OCI-LY7 (cell line): Measurements from ENCODE around the gene ETS2. TPM values are rescaled to one million over a fixed set of nuclear protein-coding genes. Genes with fewer than 3 reads are reported as not detected.

Source experiments
- BruUV-seq: library from RNA; stranded (reverse); fragments of 400-500 nt; replicated peaks from 2 replicates; lab custom pipeline; 2021; lab: Mats Ljungman, UMichigan
- CTCF ChIA-PET: fragments of 300-600 bp; sonication (Branson Sonifier 250); formaldehyde crosslinking; loops from one replicate; lab custom pipeline; 2022; ENCODE audit warnings: antibody characterized with exemption; ENCODE audit not compliant: unreplicated experiment; lab: Charles Lee
- POLR2A ChIA-PET: fragments of 300-600 bp; sonication (Branson Sonifier 250); formaldehyde crosslinking; loops from one replicate; lab custom pipeline; 2022; ENCODE audit warnings: antibody characterized with exemption; lab: Charles Lee
- DNase-seq: peaks from one replicate; pipeline ENCODE4 v3.0.0-alpha.2; 2015; ENCODE audit warnings: low spot score
- H2AFZ ChIP-seq: fragments of 200-600 bp; sonication (generic), shearing (Covaris generic); 2 replicates; pipeline ENCODE4 v1.6.1; 2014; ENCODE audit warnings: mild to moderate bottlenecking, antibody characterized with exemption, low read length, moderate library complexity
- H3K27ac ChIP-seq: fragments of 200-600 bp; sonication (generic); 2 replicates; pipeline ENCODE4 v1.5.1; 2014; ENCODE audit warnings: mixed run types, low read depth, mild to moderate bottlenecking, moderate library complexity, low read length, inconsistent platforms; ENCODE audit not compliant: poor library complexity, severe bottlenecking
- H3K36me3 ChIP-seq: fragments of 200-600 bp; sonication (generic); 2 replicates; pipeline ENCODE4 v1.6.1; 2014; ENCODE audit warnings: mild to moderate bottlenecking, antibody characterized with exemption, low read length, moderate library complexity, mixed read lengths; ENCODE audit not compliant: insufficient read depth
- H3K4me1 ChIP-seq: fragments of 200-600 bp; sonication (generic); 2 replicates; pipeline ENCODE4 v1.5.1; 2014; ENCODE audit warnings: mild to moderate bottlenecking, low read length; ENCODE audit not compliant: insufficient read depth, poor library complexity, severe bottlenecking
- H3K4me2 ChIP-seq: fragments of 200-600 bp; sonication (generic); 2 replicates; pipeline ENCODE4 v1.6.1; 2014; ENCODE audit warnings: mild to moderate bottlenecking, low read length
- H3K4me3 ChIP-seq: fragments of 200-600 bp; sonication (generic); 2 replicates; pipeline ENCODE4 v1.5.1; 2014; ENCODE audit warnings: mild to moderate bottlenecking, low read depth, low read length; ENCODE audit not compliant: poor library complexity, severe bottlenecking
- H3K79me2 ChIP-seq: fragments of 200-600 bp; sonication (generic); 2 replicates; pipeline ENCODE4 v1.6.1; 2016; ENCODE audit warnings: low read depth, mild to moderate bottlenecking, low read length, moderate library complexity, mixed read lengths; ENCODE audit not compliant: insufficient read depth
- H3K9me2 ChIP-seq: fragments of 200-600 bp; sonication (generic); 2 replicates; pipeline ENCODE4 v1.6.1; 2016; ENCODE audit warnings: mild to moderate bottlenecking, low read length, mixed read lengths; ENCODE audit not compliant: insufficient read depth
- H3K9me3 ChIP-seq: fragments of 200-600 bp; sonication (generic); 2 replicates; pipeline ENCODE4 v1.6.1; 2014; ENCODE audit warnings: mild to moderate bottlenecking, mixed run types, low read length, mixed read lengths
- H4K20me1 ChIP-seq: fragments of 200-600 bp; sonication (generic); 2 replicates; pipeline ENCODE4 v1.6.1; 2014; ENCODE audit warnings: mild to moderate bottlenecking, antibody characterized with exemption, low read length, moderate library complexity, mixed read lengths; ENCODE audit not compliant: insufficient read depth
- CTCF ChIP-seq: fragments of 200-600 bp; sonication (generic); conservative IDR thresholded peaks from 2 replicates; pipeline ENCODE4 v1.5.1; 2014; ENCODE audit warnings: mild to moderate bottlenecking, antibody characterized with exemption, low read length, moderate library complexity, mixed read lengths
- EZH2phosphoT487 ChIP-seq: fragments of 200-600 bp; sonication (generic); IDR thresholded peaks from 2 replicates; pipeline ENCODE4 v1.6.1; 2018; ENCODE audit warnings: low read depth, borderline replicate concordance, mild to moderate bottlenecking, mixed run types, antibody characterized with exemption, low read length, moderate library complexity, mixed read lengths
- intact Hi-C: fragments of 100-400 bp; cut with micrococcal nuclease; formaldehyde crosslinking; loops from one replicate; pipeline ENCODE4 v1.10.0; 2022; ENCODE audit not compliant: unreplicated experiment
- total RNA-seq, 2 experiments: library from RNA; depleted of rRNA in 1 of 2; stranded (reverse); fragments of >200 nt in 1 of 2; shearing (Covaris generic) in 1 of 2; gene quantifications; 2 replicates each; pipeline ENCODE4 v1.2.3, GENCODE V29; 2014 to 2022

ETS2 gene
- total RNA-seq, 2 experiments from 2014 or later = 9.8 to 24.1 TPM

- intact Hi-C loops = no loop called here
- no peaks in the 10 kb centered on the region for H3K79me2 ChIP-seq
- BruUV-seq = no TSS peak
- H2AFZ ChIP-seq = no peak overlapping the region
- no peak for TF ChIP-seq CTCF
- TF ChIP-seq EZH2phosphoT487 = no peak
- H3K36me3 ChIP-seq = peaks cover 76% of the 10 kb centered on the region
- H3K9me3 ChIP-seq = peaks cover 17% of the 10 kb centered on the region
- no peak overlapping the region for H3K27ac ChIP-seq
- H3K9me2 ChIP-seq = no peaks in the 10 kb centered on the region
- CTCF ChIA-PET = no interaction called here
- no peak for DNase-seq
- no peaks in the 10 kb centered on the region for H4K20me1 ChIP-seq
- POLR2A ChIA-PET = no interaction called here
- H3K4me2 ChIP-seq = no peak overlapping the region
- no peaks in the 10 kb centered on the region for H3K4me1 ChIP-seq
- H3K4me3 ChIP-seq = no peak overlapping the region
These were observed 17.1 kb downstream of the ETS2 start for GRCh38 chr21:38822778-38823238.

GRCh38 chr21:38823737-38824123 lies 18.0 kb downstream of the ETS2 start:
- no TSS peak for BruUV-seq
- TF ChIP-seq EZH2phosphoT487 (no peak), CTCF (no peak)
- POLR2A ChIA-PET = no interaction called here
- H3K4me1 ChIP-seq = no peaks in the 10 kb centered on the region
- no peak overlapping the region for H2AFZ ChIP-seq
- H3K4me3 ChIP-seq = no peak overlapping the region
- no peak overlapping the region for H3K4me2 ChIP-seq
- no peaks in the 10 kb centered on the region for H3K9me2 ChIP-seq
- H4K20me1 ChIP-seq = no peaks in the 10 kb centered on the region
- intact Hi-C loops = no loop called here
- H3K36me3 ChIP-seq = peaks cover 67% of the 10 kb centered on the region
- no peak overlapping the region for H3K27ac ChIP-seq
- H3K79me2 ChIP-seq = no peaks in the 10 kb centered on the region
- no peak for DNase-seq
- CTCF ChIA-PET = no interaction called here
- H3K9me3 ChIP-seq = peaks cover 17% of the 10 kb centered on the region

GRCh38 chr21:38824124-38824822 lies 18.5 kb downstream of the ETS2 start:
- Histone ChIP-seq H3K27ac (no peak overlapping the region), H4K20me1 (no peaks in the 10 kb centered on the region), H3K4me2 (no peak overlapping the region), H3K4me3 (no peak overlapping the region), H3K9me3 (peaks cover 17% of the 10 kb centered on the region), H2AFZ (no peak overlapping the region), H3K79me2 (no peaks in the 10 kb centered on the region), H3K4me1 (no peaks in the 10 kb centered on the region), H3K9me2 (no peaks in the 10 kb centered on the region), H3K36me3 (peaks cover 61% of the 10 kb centered on the region)
- CTCF ChIA-PET = no interaction called here
- no peak for TF ChIP-seq CTCF
- TF ChIP-seq EZH2phosphoT487 = no peak
- intact Hi-C loops = no loop called here
- no peak for DNase-seq
- POLR2A ChIA-PET = no interaction called here
- no TSS peak for BruUV-seq
